Gastrocnemius medialis (tissue), 4 donors: ENCODE results near the gene RAB10.

Experiments used
- CTCF ChIP-seq, 5 experiments: fragments of 450-650 bp in 3 of 5; fragments of 200-600 bp in 2 of 5; sonication (generic) in 2 of 5; IDR thresholded peaks in 4 of 5; conservative IDR thresholded peaks in 1 of 5; 1 replicate in 4 of 5; 2 replicates in 1 of 5; pipeline ENCODE4 v1.5.1; 2016 to 2019; ENCODE audit warnings: antibody characterized with exemption in 5 of 5, mild to moderate bottlenecking in 3 of 5, moderate library complexity in 3 of 5
- POLR2A ChIP-seq, 2 donors: fragments of 450-650 bp; IDR thresholded peaks; one replicate each; pipeline ENCODE4 v1.6.1; 2017; ENCODE audit warnings: antibody characterized with exemption in 2 of 2, mild to moderate bottlenecking in 2 of 2, moderate library complexity in 2 of 2

GRCh38 chr2:26150243-26150642 is 116.4 kb downstream of the RAB10 start:
- TF ChIP-seq CTCF (IDR thresholded peaks at IDR 0.05 in 4 of 5, conservative IDR thresholded peaks at IDR 0.05 in 1 of 5), result no peak
- TF ChIP-seq POLR2A (IDR thresholded peaks at IDR 0.05), result no peak
